Raji (cell line): Measurements from ENCODE around the gene RIOK1.

Source experiments
- POLR2A ChIP-seq: IDR thresholded peaks from 2 replicates; pipeline ENCODE4 v1.6.1; 2011; ENCODE audit warnings: low read depth, low read length, control low read depth; ENCODE audit not compliant: insufficient read depth

The RIOK1 gene

GRCh38 chr6:7454696-7455358 lies 65.2 kb downstream of the RIOK1 start:
- TF ChIP-seq POLR2A, result no peak

GRCh38 chr6:7461416-7461815 lies 71.8 kb downstream of the RIOK1 start:
- no peak for TF ChIP-seq POLR2A

- no peak for TF ChIP-seq POLR2A
Observed at GRCh38 chr6:7463785-7464184, 74.2 kb downstream of the RIOK1 start.

GRCh38 chr6:7467007-7467897 lies 77.6 kb downstream of the RIOK1 start:
- no peak for TF ChIP-seq POLR2A
